SKM-1 treated with dmso at 0.1 percent for 144 hours (cell line): ENCODE data around the gene BTBD9.
A peak's percentile ranks its signal among the peaks of the same experiment; 100 is the strongest.

Experiments
- DNase-seq: peaks from one replicate; lab custom pipeline; 2025; ENCODE audit not compliant: unreplicated experiment; lab: John Stamatoyannopoulos, UW

Gene BTBD9

DNA sequence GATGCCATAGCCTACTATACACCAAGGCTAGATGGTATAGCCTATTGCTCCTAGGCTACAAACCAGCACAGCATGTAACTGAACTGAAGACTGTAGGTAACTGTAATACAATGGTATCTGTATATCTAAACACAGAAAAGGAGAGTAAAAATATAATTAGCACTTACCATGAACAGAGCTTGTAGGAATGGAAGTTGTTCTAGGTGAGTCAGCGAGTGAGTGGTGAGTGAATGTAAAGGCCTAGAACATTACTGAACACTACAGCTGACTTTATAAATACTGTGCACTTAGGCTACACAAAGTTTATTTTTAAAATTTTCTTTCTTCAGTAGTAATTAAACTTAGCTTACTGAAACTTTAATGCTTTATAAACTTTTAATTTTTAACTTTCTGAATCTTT is 129.5 kb downstream of the BTBD9 start:
- no peak for DNase-seq

GRCh38 chr6:38509713-38510112 is 130.0 kb downstream of the BTBD9 start:
- DNase-seq: no peak

DNA sequence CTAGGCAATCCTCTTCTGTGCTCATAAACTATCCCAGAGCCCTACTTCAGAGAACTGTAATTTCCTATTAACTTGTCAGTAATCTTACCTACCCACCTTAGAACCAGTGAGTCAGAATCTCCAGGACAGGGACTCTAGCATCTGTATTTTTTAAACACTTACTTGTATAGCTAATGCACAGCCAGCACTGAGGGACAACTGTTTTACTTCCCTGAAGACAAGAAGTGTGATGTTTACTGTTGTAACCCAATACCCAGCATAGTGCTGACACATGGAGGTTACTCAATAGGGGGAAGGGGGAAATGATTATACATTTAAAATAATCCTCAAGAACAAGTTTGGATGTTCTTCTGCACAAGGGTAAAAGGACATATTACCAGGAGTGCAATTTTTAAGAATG is 130.8 kb downstream of the BTBD9 start:
- peak; percentile 47 for DNase-seq

- no peak for DNase-seq
These were observed 131.4 kb downstream of the BTBD9 start for GRCh38 chr6:38508286-38508685.

GRCh38 chr6:38507173-38507572 is 132.6 kb downstream of the BTBD9 start:
- DNase-seq: no peak

DNA sequence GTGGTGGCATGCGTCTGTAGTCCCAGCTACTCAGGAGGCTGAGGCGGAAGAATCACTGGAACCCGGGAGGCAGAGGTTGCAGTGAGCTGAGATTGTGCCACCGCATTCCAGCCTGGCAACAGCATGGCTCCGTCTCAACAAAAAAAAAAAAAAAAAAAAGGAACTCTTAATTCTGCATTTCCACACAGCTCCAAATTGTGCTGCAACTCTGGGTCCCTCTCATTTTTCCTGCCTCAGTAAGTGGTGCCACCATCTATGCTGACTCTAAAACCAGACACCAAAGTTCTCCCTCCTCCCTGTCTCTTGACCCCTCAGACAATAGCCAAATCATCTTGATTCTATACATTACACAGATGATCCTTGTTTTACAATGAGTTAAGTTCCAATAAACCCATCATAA is 133.9 kb downstream of the BTBD9 start:
- no peak for DNase-seq

- no peak for DNase-seq
These were observed 134.7 kb downstream of the BTBD9 start for GRCh38 chr6:38504996-38505395.

GRCh38 chr6:38503960-38504682 is 135.6 kb downstream of the BTBD9 start:
- no peak for DNase-seq

GRCh38 chr6:38503032-38503773 is 136.5 kb downstream of the BTBD9 start:
- DNase-seq: no peak

GRCh38 chr6:38502423-38502822 is 137.3 kb downstream of the BTBD9 start:
- DNase-seq: no peak

DNA sequence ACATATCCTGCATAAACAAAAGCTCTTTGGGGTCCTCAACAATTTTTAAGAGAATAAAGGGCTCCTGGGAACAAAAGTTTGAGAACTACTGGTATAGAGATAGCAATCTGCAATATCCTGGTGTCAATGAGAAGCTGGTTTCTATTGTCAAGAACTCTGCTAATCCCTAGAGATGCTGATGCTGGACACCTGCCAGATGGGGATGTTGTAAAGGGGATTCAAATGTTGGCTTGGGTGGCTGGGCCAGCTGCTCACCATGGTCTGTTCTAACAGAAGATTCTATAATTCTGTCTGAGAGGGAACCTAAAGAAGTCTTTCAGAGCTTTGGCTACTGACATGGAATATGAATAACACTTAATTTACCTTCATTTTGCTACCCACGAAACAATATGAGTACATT is 137.8 kb downstream of the BTBD9 start:
- DNase-seq: no peak

GRCh38 chr6:38499529-38500096 is 140.1 kb downstream of the BTBD9 start:
- no peak for DNase-seq

DNA sequence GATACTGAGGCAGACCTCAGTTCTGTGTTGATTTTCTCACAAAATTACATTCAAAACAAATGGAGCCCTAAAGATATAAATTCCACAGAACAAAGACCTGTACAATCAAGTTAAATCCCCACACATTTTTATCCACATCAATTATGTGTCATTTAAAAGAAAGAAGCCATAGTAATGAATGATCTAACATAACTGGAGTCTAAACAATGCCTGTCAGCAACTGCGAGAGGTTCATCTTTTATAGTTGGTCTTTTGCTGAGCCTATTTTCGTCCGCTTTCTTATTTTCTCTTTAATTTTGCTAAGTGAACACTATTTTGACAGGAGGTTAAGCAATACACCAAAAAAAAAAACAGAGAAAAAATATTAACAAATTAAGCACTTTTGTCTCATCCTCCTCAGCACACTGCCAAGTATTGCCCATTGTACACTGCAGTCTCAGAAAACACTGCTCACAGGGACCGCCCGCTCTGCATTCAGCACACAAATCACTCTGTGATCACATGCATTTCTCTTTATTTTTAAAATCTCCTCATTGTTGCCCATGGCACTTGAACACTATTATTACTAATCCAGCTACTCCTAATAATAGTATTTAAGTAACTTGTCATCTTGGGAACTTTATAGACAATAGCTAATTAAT is 140.8 kb downstream of the BTBD9 start:
- DNase-seq: no peak

- no peak for DNase-seq
These were observed 141.6 kb downstream of the BTBD9 start for GRCh38 chr6:38498085-38498484.

GRCh38 chr6:38497546-38497945 is 142.2 kb downstream of the BTBD9 start:
- DNase-seq: no peak

- DNase-seq: no peak
These were observed 143.7 kb downstream of the BTBD9 start for GRCh38 chr6:38495922-38496635.

- no peak for DNase-seq
These were observed 144.2 kb downstream of the BTBD9 start for GRCh38 chr6:38495518-38495917.

DNA sequence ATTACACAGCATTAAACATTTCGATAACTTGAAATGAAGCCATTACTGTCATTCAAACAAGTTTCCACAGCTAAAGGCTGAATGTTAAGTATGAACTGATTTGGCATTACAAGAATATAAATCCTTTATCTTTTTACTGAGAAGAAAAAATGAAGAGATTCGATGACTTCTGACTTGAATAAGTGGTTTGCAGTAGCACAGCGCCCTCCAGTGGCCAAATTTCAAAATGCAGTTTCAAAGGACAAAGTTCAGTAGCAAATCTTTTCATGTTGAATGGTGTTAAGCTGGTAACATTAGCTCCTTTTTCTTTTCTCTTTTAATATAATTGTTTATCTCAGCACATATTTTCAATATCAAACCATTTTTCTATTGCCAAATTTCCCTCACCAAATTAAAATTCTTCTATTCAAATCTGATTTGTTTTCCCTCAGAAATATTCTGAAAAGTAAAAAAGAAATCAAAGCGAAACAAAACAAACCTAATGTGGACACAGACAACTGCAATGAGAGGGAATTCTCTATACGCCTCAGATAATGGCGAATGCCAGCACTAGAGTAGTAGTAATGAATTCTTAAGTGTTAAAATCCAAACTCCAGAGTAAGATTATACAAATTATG is 145.7 kb downstream of the BTBD9 start:
- DNase-seq: peak; percentile 52

DNA sequence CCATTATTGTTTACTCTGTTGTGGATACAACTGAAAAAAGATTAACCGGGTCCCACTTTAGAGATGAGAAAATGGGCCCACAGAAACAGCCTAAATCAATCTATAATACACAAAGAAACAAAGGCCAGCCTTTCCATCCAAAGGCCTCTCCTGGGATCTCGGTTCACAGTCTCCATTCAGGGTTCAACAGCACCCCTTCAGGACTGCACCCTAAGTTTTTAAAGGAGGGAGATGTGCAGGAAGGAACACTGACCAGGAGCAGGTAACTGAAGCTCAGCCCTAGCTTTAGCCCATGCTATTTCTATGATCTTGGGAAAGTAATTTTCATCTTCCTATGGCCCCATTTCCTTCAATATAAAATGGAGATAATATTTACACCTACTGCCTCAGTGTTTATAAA is 147.7 kb downstream of the BTBD9 start:
- DNase-seq: no peak

GRCh38 chr6:38489951-38490350 is 149.8 kb downstream of the BTBD9 start:
- no peak for DNase-seq

DNA sequence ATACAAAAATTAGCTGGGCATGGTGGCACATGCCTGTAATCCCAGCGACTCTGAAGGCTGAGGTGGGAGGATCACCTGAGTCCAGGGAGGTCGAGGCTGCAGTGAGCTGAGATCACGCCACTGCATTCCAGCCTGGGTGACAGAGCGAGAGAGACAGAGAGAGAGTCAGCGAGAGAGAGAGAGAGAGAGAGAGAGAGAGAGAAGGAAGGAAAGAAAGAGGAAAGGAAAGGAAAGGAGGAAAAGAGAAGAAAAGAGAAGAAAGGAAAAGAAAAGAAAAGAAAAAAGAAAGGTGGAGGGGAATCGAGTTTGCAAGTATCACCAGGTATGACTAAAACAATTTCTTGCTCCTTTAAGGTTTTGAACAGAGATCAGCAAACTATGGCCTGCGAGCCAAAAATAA is 152.3 kb downstream of the BTBD9 start:
- DNase-seq: no peak
